Panc1 (cell line): Measurements from ENCODE around the gene TMEM252. TPM values are rescaled to one million over a fixed set of nuclear protein-coding genes. Genes with fewer than 3 reads are reported as not detected.
A peak's percentile ranks its signal among the peaks of the same experiment; 100 is the strongest.

Experiments
- ATAC-seq: fragments of 200-7000 bp; cut with Tn5 transposase; 2 replicates; pipeline ENCODE4 v1.9.1; 2020; ENCODE audit warnings: mild to moderate bottlenecking, moderate library complexity
- BruUV-seq: library from RNA; stranded (reverse); fragments of 400-500 nt; replicated peaks from 2 replicates; lab custom pipeline; 2021; lab: Mats Ljungman, UMichigan
- CTCF ChIA-PET: fragments of 300-600 bp; sonication (Branson Sonifier 250); formaldehyde crosslinking; loops from one replicate; lab custom pipeline; 2022; ENCODE audit warnings: antibody characterized with exemption; lab: Charles Lee
- POLR2A ChIA-PET: fragments of 300-600 bp; sonication (Branson Sonifier 250); formaldehyde crosslinking; loops from one replicate; lab custom pipeline; 2022; ENCODE audit warnings: antibody characterized with exemption; lab: Charles Lee
- DNase-seq: peaks from one replicate; pipeline ENCODE4 v3.0.0-alpha.2; 2010; ENCODE audit warnings: low read depth, low spot score
- H3K27ac ChIP-seq: 2 replicates; pipeline ENCODE4 v1.5.1; 2011; ENCODE audit warnings: mild to moderate bottlenecking, low read length, inconsistent platforms
- H3K27me3 ChIP-seq: fragments of 200-500 bp; sonication (Bioruptor generic); 2 replicates; pipeline ENCODE4 v1.6.0; 2014; ENCODE audit warnings: low read length, inconsistent platforms; ENCODE audit not compliant: control insufficient read depth, insufficient read depth
- H3K36me3 ChIP-seq: fragments of 200-500 bp; sonication (Bioruptor generic); 2 replicates; pipeline ENCODE4 v1.5.1; 2014; ENCODE audit warnings: inconsistent platforms, mild to moderate bottlenecking, low read length, moderate library complexity; ENCODE audit not compliant: control insufficient read depth, insufficient read depth
- H3K4me1 ChIP-seq: 2 replicates; pipeline ENCODE4 v1.5.1; 2011; ENCODE audit warnings: inconsistent platforms, mild to moderate bottlenecking, low read length, moderate library complexity; ENCODE audit not compliant: control insufficient read depth, insufficient read depth
- H3K4me3 ChIP-seq, 2 experiments: 2 replicates each; pipeline ENCODE4 v1.5.1; 2011 to 2012; ENCODE audit warnings: low read depth in 2 of 2, low read length in 2 of 2, mild to moderate bottlenecking in 2 of 2, inconsistent platforms in 1 of 2, moderate library complexity in 1 of 2
- H3K9me3 ChIP-seq: fragments of 200-500 bp; sonication (Bioruptor generic); 2 replicates; pipeline ENCODE4 v1.5.1; 2014; ENCODE audit warnings: low read depth, mild to moderate bottlenecking, inconsistent platforms, low read length, moderate library complexity; ENCODE audit not compliant: control insufficient read depth, insufficient read depth
- CTCF ChIP-seq: fragments of 450-650 bp; IDR thresholded peaks from 2 replicates; pipeline ENCODE4 v1.5.1; 2017; ENCODE audit warnings: mild to moderate bottlenecking
- POLR2AphosphoS5 ChIP-seq: IDR thresholded peaks from 2 replicates; pipeline ENCODE4 v1.6.1; 2012; ENCODE audit warnings: mild to moderate bottlenecking, low read depth, low read length, moderate library complexity
- REST ChIP-seq, 2 experiments: IDR thresholded peaks; 2 replicates each; pipeline ENCODE4 v1.6.1; 2011 to 2012; ENCODE audit warnings: low read depth in 2 of 2, control low read depth in 1 of 2, low read length in 1 of 2, mild to moderate bottlenecking in 1 of 2, moderate library complexity in 1 of 2; ENCODE audit not compliant: insufficient read depth in 1 of 2
- SIN3A ChIP-seq: IDR thresholded peaks from 2 replicates; pipeline ENCODE4 v1.6.1; 2012; ENCODE audit warnings: low read depth, mild to moderate bottlenecking, low read length, moderate library complexity, borderline replicate concordance; ENCODE audit not compliant: insufficient read depth
- TCF7L2 ChIP-seq: IDR thresholded peaks from 2 replicates; pipeline ENCODE4 v1.6.1; 2011; ENCODE audit warnings: mild to moderate bottlenecking, low read depth, low read length, inconsistent platforms
- in situ Hi-C: cut with HindIII; loops from 2 replicates; pipeline ENCODE4 v1.10.0; 2016; ENCODE audit warnings: low sequenced_read_pairs, low pct_unique_long_range_greater_than_20kb
- intact Hi-C: fragments of 100-400 bp; cut with micrococcal nuclease; formaldehyde crosslinking; loops from one replicate; pipeline ENCODE4 v1.10.0; 2022; ENCODE audit not compliant: unreplicated experiment
- total RNA-seq: library from RNA; stranded (reverse); gene quantifications from one replicate; pipeline ENCODE4 v1.2.1, GENCODE V29; 2021; ENCODE audit not compliant: unreplicated experiment

The TMEM252 gene
- total RNA-seq, 1 experiment from 2014 or later, result not detected

- in situ Hi-C loops, result no loop called here
- intact Hi-C loops, result no loop called here
- POLR2A ChIA-PET, result no interaction called here
- CTCF ChIA-PET, result no interaction called here
- BruUV-seq, result no TSS peak
- Histone ChIP-seq H3K27ac (no peak overlapping the region), H3K4me1 (no peaks in the 10 kb centered on the region), H3K4me3 (no peak overlapping the region), H3K36me3 (no peaks in the 10 kb centered on the region), H3K9me3 (no peaks in the 10 kb centered on the region), H3K27me3 (no peaks in the 10 kb centered on the region)
- DNase-seq (no peak), ATAC-seq (no peak)
- TF ChIP-seq POLR2AphosphoS5, result no peak
- TF ChIP-seq SIN3A, result no peak
- no peak for TF ChIP-seq REST (IDR thresholded peaks at IDR 0.05; ENCODE audit: insufficient read depth in 1 of 2, low read depth in 2 of 2, low read length in 1 of 2)
- no peak for TF ChIP-seq CTCF
- TF ChIP-seq TCF7L2, result no peak
Measured at GRCh38 chr9:68508547-68508946, 32.1 kb downstream of the TMEM252 start.

- Histone ChIP-seq H3K27ac (no peak overlapping the region), H3K36me3 (no peaks in the 10 kb centered on the region), H3K9me3 (no peaks in the 10 kb centered on the region), H3K27me3 (no peaks in the 10 kb centered on the region), H3K4me1 (no peaks in the 10 kb centered on the region), H3K4me3 (no peak overlapping the region)
- CTCF ChIA-PET, result no interaction called here
- POLR2A ChIA-PET, result no interaction called here
- BruUV-seq, result no TSS peak
- no peak for ATAC-seq
- intact Hi-C loops, result no loop called here
- in situ Hi-C loops, result no loop called here
- TF ChIP-seq TCF7L2, result no peak
- no peak for TF ChIP-seq POLR2AphosphoS5
- TF ChIP-seq CTCF, result peak; percentile 47
- no peak for TF ChIP-seq SIN3A
- TF ChIP-seq REST (IDR thresholded peaks at IDR 0.05; ENCODE audit: insufficient read depth in 1 of 2, low read depth in 2 of 2, low read length in 1 of 2), result no peak
- no peak for DNase-seq
Measured at GRCh38 chr9:68507806-68508145, 32.9 kb downstream of the TMEM252 start.
